H9 (cell line): ENCODE measurements around the gene MMEL1. TPM values are rescaled to one million over a fixed set of nuclear protein-coding genes. Genes with fewer than 3 reads are reported as not detected.

Source experiments
- DNase-seq: peaks from one replicate; pipeline ENCODE4 v3.0.0-alpha.2; 2017
- H2AFZ ChIP-seq: one replicate; pipeline ENCODE4 v1.6.1; 2013; ENCODE audit warnings: mild to moderate bottlenecking, low read length, control low read depth, moderate library complexity
- H2AK5ac ChIP-seq: 2 replicates; pipeline ENCODE4 v1.6.1; 2013; ENCODE audit warnings: low read length, control low read depth, mixed read lengths; ENCODE audit not compliant: insufficient read length
- H2BK120ac ChIP-seq: one replicate; pipeline ENCODE4 v1.6.1; 2013; ENCODE audit warnings: low read depth, mild to moderate bottlenecking, low read length, control low read depth, inconsistent platforms; ENCODE audit not compliant: poor library complexity, severe bottlenecking
- H2BK12ac ChIP-seq: 2 replicates; pipeline ENCODE4 v1.6.1; 2013; ENCODE audit warnings: low read length, control low read depth, mixed read lengths, low read depth; ENCODE audit not compliant: insufficient read length
- H2BK15ac ChIP-seq: 2 replicates; pipeline ENCODE4 v1.6.1; 2013; ENCODE audit warnings: low read depth, low read length, control low read depth
- H2BK20ac ChIP-seq: one replicate; pipeline ENCODE4 v1.6.1; 2013; ENCODE audit warnings: low read depth, mild to moderate bottlenecking, low read length, control low read depth, inconsistent platforms; ENCODE audit not compliant: poor library complexity, severe bottlenecking
- H2BK5ac ChIP-seq: 2 replicates; pipeline ENCODE4 v1.6.1; 2013; ENCODE audit warnings: low read length, control low read depth, mixed read lengths; ENCODE audit not compliant: insufficient read length
- H3K14ac ChIP-seq: 2 replicates; pipeline ENCODE4 v1.6.1; 2013; ENCODE audit warnings: low read length, control low read depth; ENCODE audit not compliant: insufficient read depth
- H3K18ac ChIP-seq: 2 replicates; pipeline ENCODE4 v1.6.1; 2013; ENCODE audit warnings: low read depth, mild to moderate bottlenecking, mixed read lengths, low read length, control low read depth; ENCODE audit not compliant: insufficient read length
- H3K23ac ChIP-seq: 2 replicates; pipeline ENCODE4 v1.6.1; 2013; ENCODE audit warnings: low read length, control low read depth, mixed read lengths, low read depth; ENCODE audit not compliant: insufficient read length
- H3K23me2 ChIP-seq: 2 replicates; pipeline ENCODE4 v1.6.1; 2013; ENCODE audit warnings: low read depth, mild to moderate bottlenecking, mixed read lengths, low read length, control low read depth; ENCODE audit not compliant: insufficient read length, poor library complexity, severe bottlenecking
- H3K27ac ChIP-seq: 2 replicates; pipeline ENCODE4 v1.5.1; 2013; ENCODE audit warnings: low read length, control low read depth, mixed read lengths, low read depth; ENCODE audit not compliant: insufficient read length
- H3K27me3 ChIP-seq: 2 replicates; pipeline ENCODE4 v1.6.1; 2013; ENCODE audit warnings: low read length, control low read depth, inconsistent platforms; ENCODE audit not compliant: insufficient read depth
- H3K4ac ChIP-seq: 2 replicates; pipeline ENCODE4 v1.6.1; 2013; ENCODE audit warnings: low read depth, mild to moderate bottlenecking, control low read depth, inconsistent platforms, low read length, moderate library complexity
- H3K4me1 ChIP-seq: 2 replicates; pipeline ENCODE4 v1.6.1; 2013; ENCODE audit warnings: low read length, control low read depth, inconsistent platforms; ENCODE audit not compliant: insufficient read depth
- H3K4me2 ChIP-seq: 2 replicates; pipeline ENCODE4 v1.6.1; 2013; ENCODE audit warnings: low read length, control low read depth, mixed read lengths; ENCODE audit not compliant: insufficient read length, insufficient read depth
- H3K56ac ChIP-seq: 2 replicates; pipeline ENCODE4 v1.6.1; 2013; ENCODE audit warnings: low read depth, mild to moderate bottlenecking, mixed read lengths, low read length, control low read depth; ENCODE audit not compliant: insufficient read length
- H3K79me1 ChIP-seq: 2 replicates; pipeline ENCODE4 v1.6.1; 2013; ENCODE audit warnings: low read depth, mild to moderate bottlenecking, moderate library complexity, low read length, control low read depth, inconsistent platforms; ENCODE audit not compliant: insufficient read depth, poor library complexity, severe bottlenecking
- H3K79me2 ChIP-seq: 2 replicates; pipeline ENCODE4 v1.6.1; 2013; ENCODE audit warnings: low read length, control low read depth, inconsistent platforms; ENCODE audit not compliant: insufficient read depth
- H3K9ac ChIP-seq: 2 replicates; pipeline ENCODE4 v1.6.1; 2013; ENCODE audit warnings: low read length, control low read depth, mixed read lengths; ENCODE audit not compliant: insufficient read length; ENCODE audit errors: extremely low read depth
- H3K9me3 ChIP-seq: one replicate; pipeline ENCODE4 v1.6.1; 2013; ENCODE audit warnings: low read depth, low read length, inconsistent platforms; ENCODE audit not compliant: control insufficient read depth
- H3T11ph ChIP-seq: one replicate; pipeline ENCODE4 v1.6.1; 2013; ENCODE audit warnings: mild to moderate bottlenecking, low read length, control low read depth, inconsistent platforms
- H4K20me1 ChIP-seq: one replicate; pipeline ENCODE4 v1.6.1; 2013; ENCODE audit not compliant: control insufficient read depth, insufficient read length, insufficient read depth
- H4K5ac ChIP-seq: 2 replicates; pipeline ENCODE4 v1.6.1; 2013; ENCODE audit warnings: low read depth, mild to moderate bottlenecking, mixed read lengths, low read length, control low read depth; ENCODE audit not compliant: insufficient read length
- H4K8ac ChIP-seq: replicated peaks from 2 replicates; pipeline ENCODE4 v1.6.1; 2013; ENCODE audit warnings: low read length, control low read depth, mixed read lengths, low read depth; ENCODE audit not compliant: insufficient read length
- H4K91ac ChIP-seq: 2 replicates; pipeline ENCODE4 v1.6.1; 2013; ENCODE audit warnings: low read depth, mild to moderate bottlenecking, moderate library complexity, mixed read lengths, low read length, control low read depth; ENCODE audit not compliant: insufficient read length
- H3K27ac Mint-ChIP-seq, 3 experiments: 2 replicates in 2 of 3; 3 replicates in 1 of 3; pipeline ENCODE4 v1.8.0; 2020 to 2021; ENCODE audit warnings: mixed read lengths in 3 of 3, mild to moderate bottlenecking in 1 of 3, moderate library complexity in 1 of 3
- H3K27me3 Mint-ChIP-seq: 2 replicates; pipeline ENCODE4 v1.8.0; 2021; ENCODE audit warnings: low read depth, mild to moderate bottlenecking, moderate library complexity, mixed read lengths
- H3K36me3 Mint-ChIP-seq, 3 experiments: 2 replicates in 2 of 3; 3 replicates in 1 of 3; pipeline ENCODE4 v1.8.0; 2020 to 2021; ENCODE audit warnings: low read depth in 3 of 3, mixed read lengths in 3 of 3; ENCODE audit not compliant: insufficient read depth in 1 of 3
- H3K4me1 Mint-ChIP-seq, 2 experiments: 2 replicates each; pipeline ENCODE4 v1.8.0; 2020; ENCODE audit warnings: mixed read lengths in 2 of 2
- H3K4me3 Mint-ChIP-seq, 2 experiments: 2 replicates in 1 of 2; 3 replicates in 1 of 2; pipeline ENCODE4 v1.8.0; 2020 to 2021; ENCODE audit warnings: mild to moderate bottlenecking in 2 of 2, mixed read lengths in 2 of 2, moderate library complexity in 1 of 2
- H3K9me3 Mint-ChIP-seq, 2 experiments: 2 replicates in 1 of 2; 3 replicates in 1 of 2; pipeline ENCODE4 v1.8.0; 2020; ENCODE audit warnings: mild to moderate bottlenecking in 2 of 2, mixed read lengths in 2 of 2, moderate library complexity in 1 of 2
- CTCF ChIP-seq: fragments of 200-600 bp; sonication (generic); conservative IDR thresholded peaks from 3 replicates; pipeline ENCODE4 v1.8.0; 2021; ENCODE audit warnings: antibody characterized with exemption, mild to moderate bottlenecking
- whole genome bisulfite sequencing: extraction: QIAGEN DNeasy Blood & Tissue Kit; methylation state at CpG from one replicate; pipeline ENCODE4 v1.1.7; 2013; ENCODE audit warnings: missing lambda C conversion rate, low lambda C conversion rate, mixed read lengths; ENCODE audit not compliant: insufficient read length; ENCODE audit errors: extremely low coverage; 5-methylcytosine and 5-hydroxymethylcytosine counted together
- total RNA-seq: library from RNA; stranded (reverse); gene quantifications from 2 replicates; pipeline ENCODE4 v1.2.1, GENCODE V29; 2021

The MMEL1 gene
- total RNA-seq, 1 experiment from 2014 or later, result 0.42 TPM

GRCh38 chr1:2583331-2583791 is 49.5 kb downstream of the MMEL1 start:
- H3K36me3 Mint-ChIP-seq, result no peaks in the 10 kb centered on the region; a peak in 1 of 7 replicates
- Histone ChIP-seq H3K27ac (no peak overlapping the region), H4K20me1 (no peaks in the 10 kb centered on the region), H3K23ac (no peak overlapping the region), H2AK5ac (no peak overlapping the region), H3K18ac (no peak overlapping the region), H2BK15ac (no peak overlapping the region), H3K14ac (no peak overlapping the region), H2BK20ac (no peak overlapping the region), H3K4me1 (no peaks in the 10 kb centered on the region; the same call in 1 of the 2 replicates), H3K23me2 (peaks cover 10% of the 10 kb centered on the region), H3K79me1 (no peaks in the 10 kb centered on the region), H3K56ac (no peak overlapping the region), H3T11ph (no peak overlapping the region), H2BK12ac (no peak overlapping the region), H4K5ac (no peak overlapping the region), H3K4me2 (no peak overlapping the region), H3K9ac (no peak overlapping the region), H3K27me3 (no peaks in the 10 kb centered on the region), H4K91ac (no peak overlapping the region), H3K4ac (no peak overlapping the region), H3K9me3 (no peaks in the 10 kb centered on the region), H3K79me2 (no peaks in the 10 kb centered on the region), H4K8ac (no peak overlapping the region), H2BK120ac (no peak overlapping the region), H2AFZ (no peak overlapping the region), H2BK5ac (no peak overlapping the region)
- peak; percentile 12; the same call in 1 of the 3 replicates for TF ChIP-seq CTCF
- H3K27me3 Mint-ChIP-seq, result peaks cover 6% of the 10 kb centered on the region
- peaks cover 25 to 27% of the 10 kb centered on the region in 2 experiments for H3K4me1 Mint-ChIP-seq
- WGBS, result no CpG with 5 or more reads among the region's 5 CpGs
- peak overlapping the region in 1 of 2 experiments; percentile 38; a peak in 3 of 5 replicates for H3K4me3 Mint-ChIP-seq
- H3K9me3 Mint-ChIP-seq, result 0 out of 5 replicates have a peak, but pooled peaks cover 0 to 3% of the 10 kb centered on the region in 2 experiments
- peak overlapping the region in 2 of 3 experiments; percentile 72 to 95; a peak in 3 of 7 replicates for H3K27ac Mint-ChIP-seq
- no peak for DNase-seq
